IPS-11a (cell line): ENCODE results near the gene HNMT.
"Not testable (repeated sequence)": the region's sequence is repeated elsewhere in the genome, so short reads cannot be mapped to it uniquely, and the experiment has no call there.

Source experiments
- H3K4me3 ChIP-seq: one replicate; pipeline ENCODE4 v1.5.1; 2013; ENCODE audit warnings: low read depth, low read length, control low read depth

HNMT gene

GRCh38 chr2:138037090-138037489 is 72.8 kb downstream of the HNMT start:
- H3K4me3 ChIP-seq = no peak overlapping the region

- H3K4me3 ChIP-seq = no peak overlapping the region
These were observed 76.3 kb downstream of the HNMT start for GRCh38 chr2:138040616-138041015.

GRCh38 chr2:138042311-138042710 is 78.0 kb downstream of the HNMT start:
- H3K4me3 ChIP-seq = no peak overlapping the region

- not testable (repeated sequence) for H3K4me3 ChIP-seq
These were observed 79.3 kb downstream of the HNMT start for GRCh38 chr2:138043588-138043987.

- no peak overlapping the region for H3K4me3 ChIP-seq
These were observed 94.2 kb downstream of the HNMT start for GRCh38 chr2:138058427-138058826.

GRCh38 chr2:138059487-138060300 is 95.4 kb downstream of the HNMT start:
- no peak overlapping the region for H3K4me3 ChIP-seq

GRCh38 chr2:138060301-138060635 is 96.0 kb downstream of the HNMT start:
- no peak overlapping the region for H3K4me3 ChIP-seq

GRCh38 chr2:138061961-138062360 is 97.7 kb downstream of the HNMT start:
- H3K4me3 ChIP-seq = no peak overlapping the region

GRCh38 chr2:138063181-138063580 is 98.9 kb downstream of the HNMT start:
- no peak overlapping the region for H3K4me3 ChIP-seq
